NT2/D1 (cell line): ENCODE data around the gene TTI1.

Experiments used
- SUZ12 ChIP-seq: IDR thresholded peaks from 2 replicates; pipeline ENCODE4 v1.6.1; 2011; ENCODE audit not compliant: insufficient read length, insufficient read depth; ENCODE audit errors: extremely low read depth
- ZNF274 ChIP-seq: IDR thresholded peaks from 2 replicates; pipeline ENCODE4 v1.6.1; 2011; ENCODE audit warnings: mild to moderate bottlenecking, low read depth, low read length

DNA sequence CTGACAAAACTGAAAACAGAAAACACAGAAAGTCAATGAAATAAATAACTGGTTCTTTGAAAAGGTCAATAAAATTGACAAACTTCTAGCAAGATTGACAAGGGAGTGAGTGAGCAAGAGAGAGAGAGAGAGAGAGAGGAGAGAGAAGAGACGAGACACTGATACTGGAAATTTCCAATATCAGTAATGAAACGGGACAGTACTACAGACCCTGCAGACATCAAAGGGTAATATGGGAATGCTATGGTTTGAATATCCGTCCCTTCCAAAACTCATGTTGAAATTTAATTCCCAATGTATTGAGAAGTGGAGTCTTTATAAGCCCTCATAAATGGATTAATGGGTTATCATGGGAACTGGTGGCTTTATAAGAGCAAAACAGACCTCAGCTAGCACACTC lies 3.8 kb downstream of the TTI1 start:
- TF ChIP-seq ZNF274 (no peak), SUZ12 (no peak)
